Tibial nerve (tissue), 4 donors: ENCODE results near the gene SLC35B2. TPM values are rescaled to one million over a fixed set of nuclear protein-coding genes. Genes with fewer than 3 reads are reported as not detected.

ENCODE experiments used
- DNase-seq, 2 donors: peaks; one replicate each; pipeline ENCODE4 v3.0.0-alpha.2; 2019; ENCODE audit warnings: low spot score in 2 of 2
- H3K27ac ChIP-seq, 4 donors: fragments of 200-600 bp; sonication (generic) in 3 of 4; one replicate each; pipeline ENCODE4 v1.5.1; 2017 to 2019; ENCODE audit warnings: mild to moderate bottlenecking in 1 of 4
- H3K27me3 ChIP-seq, 2 donors: fragments of 200-600 bp; sonication (generic) in 1 of 2; one replicate each; pipeline versions ENCODE4 v1.5.1 to v1.6.0; 2017 to 2019
- H3K36me3 ChIP-seq, 3 donors: fragments of 200-600 bp; sonication (generic); one replicate each; pipeline ENCODE4 v1.5.1; 2018 to 2019
- H3K4me1 ChIP-seq, 4 donors: fragments of 200-600 bp; sonication (generic) in 3 of 4; one replicate each; pipeline ENCODE4 v1.5.1; 2017 to 2019
- H3K4me3 ChIP-seq, 4 donors: fragments of 200-600 bp; sonication (generic) in 3 of 4; one replicate each; pipeline ENCODE4 v1.5.1; 2017 to 2019; ENCODE audit warnings: mild to moderate bottlenecking in 1 of 4, moderate library complexity in 1 of 4
- H3K9me3 ChIP-seq, 4 donors: fragments of 200-600 bp; sonication (generic) in 3 of 4; one replicate each; pipeline ENCODE4 v1.5.1; 2017 to 2019
- CTCF ChIP-seq, 5 experiments: fragments of 200-600 bp in 3 of 5; fragments of 450-650 bp in 2 of 5; sonication (generic) in 3 of 5; IDR thresholded peaks; one replicate each; pipeline ENCODE4 v1.5.1; 2016 to 2019; ENCODE audit warnings: antibody characterized with exemption in 5 of 5, mild to moderate bottlenecking in 3 of 5, moderate library complexity in 2 of 5
- EP300 ChIP-seq, 2 donors: sonication (generic); formaldehyde crosslinking; IDR thresholded peaks; one replicate each; pipeline ENCODE4 v1.6.1; 2017; ENCODE audit warnings: antibody characterized with exemption in 2 of 2, mild to moderate bottlenecking in 1 of 2
- POLR2A ChIP-seq, 2 donors: fragments of 450-650 bp; IDR thresholded peaks; one replicate each; pipeline ENCODE4 v1.6.1; 2017; ENCODE audit warnings: antibody characterized with exemption in 2 of 2, mild to moderate bottlenecking in 2 of 2, moderate library complexity in 2 of 2
- WGBS, 2 donors: methylation state at CpG; one replicate each; pipeline ENCODE4 v1.1.5; 2018; 5-methylcytosine and 5-hydroxymethylcytosine counted together
- total RNA-seq, 4 donors: library from RNA; depleted of rRNA; stranded (reverse); fragments of >200 nt; gene quantifications; one replicate each; pipeline ENCODE4 v1.1.0, GENCODE V29; 2016

The SLC35B2 gene
- total RNA-seq = 10 to 100 TPM; 28.0 to 34.1 (median 33.1) TPM

GRCh38 chr6:44257025-44257752 is at the start of gene SLC35B2:
SLC35B2 (minus strand) TSS chr6:44257528; CDS start chr6:44257410, 118 bp downstream.
- Histone ChIP-seq H3K36me3 (peaks cover 0 to 57% (median 19%) of the 10 kb centered on the region in 3 donors), H3K9me3 (no peaks in the 10 kb centered on the region), H3K27ac (peak within 1 kb of the TSS; percentile 88 to 99 (median 93)), H3K4me1 (peaks cover 0 to 63% (median 18%) of the 10 kb centered on the region in 4 donors), H3K27me3 (no peaks in the 10 kb centered on the region), H3K4me3 (peak within 1 kb of the TSS; percentile 62 to 98 (median 82))
- WGBS, 2 donors = 0 to 2% methylated on average over 10 to 67 of the region's 80 CpGs
- TF ChIP-seq CTCF (IDR thresholded peaks at IDR 0.05) (peak; percentile 81 to 95 (median 93)), EP300 (IDR thresholded peaks at IDR 0.05) (peak; percentile 24 to 78), POLR2A (IDR thresholded peaks at IDR 0.05) (peak; percentile 56 to 74)
- DNase-seq = peak; percentile 42 to 54

DNA sequence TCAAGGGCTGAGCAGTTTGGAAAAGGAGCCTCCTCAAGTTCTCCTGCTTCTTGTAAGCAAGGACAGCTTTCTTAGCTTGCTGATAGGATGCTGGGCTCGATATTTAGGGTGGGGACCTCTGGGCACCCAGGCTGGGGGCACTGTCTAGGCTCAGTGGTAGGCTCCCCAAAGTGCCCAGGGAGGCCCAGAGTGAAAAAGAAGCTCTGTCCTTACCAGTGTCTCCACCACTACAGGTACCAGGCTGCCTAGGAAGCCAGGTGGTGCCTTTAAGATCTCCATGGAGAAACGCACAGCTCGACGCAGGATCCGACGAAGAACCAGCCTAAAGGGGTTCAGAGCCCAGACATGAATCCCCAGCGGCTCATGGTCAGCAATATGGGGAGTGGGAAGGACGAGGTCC is 49.4 kb upstream of the SLC35B2 start:
- no peak overlapping the region for H3K4me3 ChIP-seq
- peaks cover 0 to 5% (median under 1%) of the 10 kb centered on the region in 4 donors for H3K4me1 ChIP-seq
- WGBS, 2 donors = 93 to 95% methylated on average over 4 to 8 of the region's 8 CpGs
- no peak for TF ChIP-seq CTCF (IDR thresholded peaks at IDR 0.05)
- no peak for TF ChIP-seq POLR2A (IDR thresholded peaks at IDR 0.05)
- TF ChIP-seq EP300 (IDR thresholded peaks at IDR 0.05) = no peak
- DNase-seq = no peak
- H3K27ac ChIP-seq = no peak overlapping the region
- peaks cover 0 to 100% (median 32%) of the 10 kb centered on the region in 3 donors for H3K36me3 ChIP-seq
- H3K27me3 ChIP-seq = no peaks in the 10 kb centered on the region
- H3K9me3 ChIP-seq = no peaks in the 10 kb centered on the region

DNA sequence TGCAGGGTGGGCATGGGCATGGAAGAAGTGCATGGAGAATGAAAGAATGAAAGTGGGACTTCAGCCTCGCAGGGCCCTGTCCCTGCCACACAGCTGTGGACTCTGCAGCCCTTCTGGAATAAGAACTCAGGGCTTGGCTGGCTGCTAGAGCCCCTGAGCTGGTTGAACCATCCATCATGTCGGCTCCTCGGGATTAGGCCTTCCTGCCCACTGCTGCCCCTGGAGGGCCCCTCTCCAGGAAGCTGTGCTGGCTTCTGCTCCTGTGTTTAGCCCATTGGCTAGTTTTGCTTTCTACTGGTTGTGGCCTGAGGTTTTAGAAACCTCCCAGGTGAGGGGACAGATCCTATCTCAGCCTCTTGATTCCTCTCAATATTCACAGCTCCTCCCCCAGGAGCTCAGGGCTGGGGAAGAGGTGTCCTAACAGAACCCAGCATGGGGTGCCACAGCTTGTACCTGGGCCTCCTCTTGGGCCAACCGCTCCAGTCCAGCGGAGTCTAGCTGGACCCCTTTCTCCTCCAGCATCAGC is 47.9 kb upstream of the SLC35B2 start:
- no peaks in the 10 kb centered on the region for H3K27me3 ChIP-seq
- H3K36me3 ChIP-seq = peaks cover 0 to 100% (median 31%) of the 10 kb centered on the region in 3 donors
- H3K27ac ChIP-seq = no peak overlapping the region
- 88 to 89% methylated on average over 5 of the region's 5 CpGs for WGBS, 2 donors
- no peaks in the 10 kb centered on the region for H3K4me1 ChIP-seq
- no peak overlapping the region for H3K4me3 ChIP-seq
- H3K9me3 ChIP-seq = no peaks in the 10 kb centered on the region
- DNase-seq = no peak
- TF ChIP-seq POLR2A (IDR thresholded peaks at IDR 0.05) = no peak
- no peak for TF ChIP-seq EP300 (IDR thresholded peaks at IDR 0.05)
- no peak for TF ChIP-seq CTCF (IDR thresholded peaks at IDR 0.05)

DNA sequence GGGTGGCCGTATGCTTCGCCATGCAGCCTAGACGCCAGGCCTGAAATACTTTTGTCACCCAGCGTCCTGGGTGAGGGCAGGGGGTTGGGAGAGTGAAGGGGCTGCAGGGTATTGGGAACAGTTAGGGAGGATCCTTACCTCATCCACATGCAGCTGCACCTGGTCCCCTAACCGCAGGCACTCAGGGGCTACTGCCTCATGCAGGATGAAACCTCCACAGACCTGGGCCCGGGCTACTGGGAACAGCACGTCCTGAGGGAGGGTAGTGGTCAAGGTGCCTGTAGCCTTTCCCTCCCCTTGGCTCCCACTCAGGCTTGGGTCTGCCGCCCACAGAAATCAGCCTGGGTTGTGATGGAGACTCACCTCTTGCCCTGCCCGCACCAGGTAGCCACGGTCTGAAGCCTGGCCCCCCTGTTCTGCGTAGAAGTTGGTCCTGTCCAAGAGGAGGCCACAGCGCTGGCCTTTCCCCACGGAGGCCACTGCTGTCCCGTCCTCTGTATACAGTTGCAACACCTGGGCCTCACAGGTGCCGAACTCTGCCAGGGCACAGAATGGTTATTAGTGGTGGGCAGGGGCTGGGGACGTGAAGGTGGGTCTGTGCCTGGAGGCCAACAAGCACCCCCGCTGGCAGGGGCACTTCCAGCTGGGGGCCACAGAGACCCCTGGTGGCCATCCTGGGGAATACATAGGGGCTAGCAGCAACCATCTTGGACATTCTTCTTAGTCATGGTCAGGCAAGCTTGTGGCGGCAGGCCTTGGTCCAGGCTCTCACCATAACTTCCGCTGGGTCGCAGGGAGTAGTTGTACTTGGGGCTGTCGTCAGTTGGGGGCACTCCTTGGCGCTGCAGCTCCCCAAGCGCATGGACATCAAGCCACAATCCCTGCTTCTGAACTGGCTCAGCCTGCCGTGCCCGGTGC is 47.2 kb upstream of the SLC35B2 start:
- DNase-seq = no peak

More for the DNA sequence above, 47.2 kb upstream of the SLC35B2 start:
- no peaks in the 10 kb centered on the region for H3K4me1 ChIP-seq
- H3K9me3 ChIP-seq = no peaks in the 10 kb centered on the region
- no peak overlapping the region for H3K4me3 ChIP-seq
- no peaks in the 10 kb centered on the region for H3K27me3 ChIP-seq
- peaks cover 0 to 100% (median 25%) of the 10 kb centered on the region in 3 donors for H3K36me3 ChIP-seq
- peak; percentile 58 to 75 (median 68) for TF ChIP-seq CTCF (IDR thresholded peaks at IDR 0.05)
- no peak for TF ChIP-seq EP300 (IDR thresholded peaks at IDR 0.05)
- 82 to 84% methylated on average over 22 to 25 of the region's 25 CpGs for WGBS, 2 donors
- H3K27ac ChIP-seq = no peak overlapping the region
